Fibroblast of lung (primary cell): ENCODE data around the gene PGM2L1. TPM values are rescaled to one million over a fixed set of nuclear protein-coding genes. Genes with fewer than 3 reads are reported as not detected.

Source experiments
- DNase-seq, 2 donors: peaks; one replicate each; pipeline versions ENCODE4 v3.0.0 to v3.0.0-alpha.2; 2010; ENCODE audit warnings: low read depth in 2 of 2
- H2AFZ ChIP-seq: 2 replicates; pipeline ENCODE4 v1.5.1; 2012; ENCODE audit warnings: low read length, control low read depth, inconsistent platforms
- H3K27ac ChIP-seq: 2 replicates; pipeline ENCODE4 v1.5.1; 2011; ENCODE audit warnings: low read length, control low read depth; ENCODE audit not compliant: insufficient read depth
- H3K27me3 ChIP-seq: 2 replicates; pipeline ENCODE4 v1.5.1; 2011; ENCODE audit warnings: mild to moderate bottlenecking, low read length; ENCODE audit not compliant: control insufficient read depth, insufficient read depth
- H3K36me3 ChIP-seq: 2 replicates; pipeline ENCODE4 v1.5.1; 2011; ENCODE audit warnings: low read length; ENCODE audit not compliant: control insufficient read depth, insufficient read depth
- H3K4me1 ChIP-seq: 2 replicates; pipeline ENCODE4 v1.5.1; 2011; ENCODE audit warnings: low read length; ENCODE audit not compliant: control insufficient read depth, insufficient read depth; ENCODE audit errors: extremely low read depth
- H3K4me2 ChIP-seq: 2 replicates; pipeline ENCODE4 v1.5.1; 2011; ENCODE audit warnings: low read length, control low read depth; ENCODE audit not compliant: insufficient read depth; ENCODE audit errors: extremely low read depth
- H3K4me3 ChIP-seq, 4 experiments: fragments of 200-600 bp in 1 of 4; sonication (generic) in 1 of 4; replicated peaks in 1 of 4; 2 replicates each; pipeline ENCODE4 v1.5.1; 2011 to 2016; ENCODE audit warnings: low read length in 4 of 4, low read depth in 3 of 4, mild to moderate bottlenecking in 3 of 4, control low read depth in 2 of 4, inconsistent platforms in 1 of 4, mixed read lengths in 1 of 4; ENCODE audit not compliant: insufficient read depth in 1 of 4; ENCODE audit errors: control extremely low read depth in 1 of 4
- H3K79me2 ChIP-seq: 2 replicates; pipeline ENCODE4 v1.5.1; 2012; ENCODE audit warnings: mild to moderate bottlenecking, low read length, inconsistent platforms; ENCODE audit not compliant: control insufficient read depth, insufficient read depth
- H3K9ac ChIP-seq: 2 replicates; pipeline ENCODE4 v1.5.1; 2011; ENCODE audit warnings: mild to moderate bottlenecking, low read length, control low read depth; ENCODE audit not compliant: insufficient read depth
- H3K9me3 ChIP-seq: 2 replicates; pipeline ENCODE4 v1.5.1; 2012; ENCODE audit warnings: low read depth, low read length; ENCODE audit not compliant: control insufficient read depth, insufficient read depth
- H4K20me1 ChIP-seq: 2 replicates; pipeline ENCODE4 v1.5.1; 2011; ENCODE audit warnings: low read length; ENCODE audit not compliant: control insufficient read depth, insufficient read depth; ENCODE audit errors: extremely low read depth
- EZH2 ChIP-seq: IDR thresholded peaks from 2 replicates; pipeline ENCODE4 v1.5.1; 2012; ENCODE audit warnings: low read length, control low read depth, mild to moderate bottlenecking; ENCODE audit errors: missing control alignments
- polyA plus RNA-seq, 2 donors: library from polyadenylated mRNA; depleted of rRNA in 1 of 2; stranded (reverse) in 1 of 2; unstranded in 1 of 2; fragments of >200 nt; gene quantifications; 2 replicates each; pipeline ENCODE4 v1.2.1, GENCODE V29; 2011 to 2012; ENCODE audit warnings: missing spikeins in 1 of 2
- total RNA-seq: library from RNA; depleted of rRNA; stranded (reverse); fragments of >200 nt; gene quantifications from 2 replicates; pipeline ENCODE4 v1.2.1, GENCODE V29; 2014
- TF ChIP-seq, protein P1 (sequence below), 2 donors: IDR thresholded peaks in 1 of 2; conservative IDR thresholded peaks in 1 of 2; 1 replicate in 1 of 2; 2 replicates in 1 of 2; pipeline ENCODE4 v1.5.1; 2011 to 2012; ENCODE audit warnings: low read length in 2 of 2, control low read depth in 1 of 2, inconsistent platforms in 1 of 2, low read depth in 1 of 2, mild to moderate bottlenecking in 1 of 2

Gene PGM2L1
- total and polyA plus RNA-seq, 2 donors (not counting 1 experiment from before 2014, with no cell fraction given), result 1.4 to 4.1 TPM

DNA sequence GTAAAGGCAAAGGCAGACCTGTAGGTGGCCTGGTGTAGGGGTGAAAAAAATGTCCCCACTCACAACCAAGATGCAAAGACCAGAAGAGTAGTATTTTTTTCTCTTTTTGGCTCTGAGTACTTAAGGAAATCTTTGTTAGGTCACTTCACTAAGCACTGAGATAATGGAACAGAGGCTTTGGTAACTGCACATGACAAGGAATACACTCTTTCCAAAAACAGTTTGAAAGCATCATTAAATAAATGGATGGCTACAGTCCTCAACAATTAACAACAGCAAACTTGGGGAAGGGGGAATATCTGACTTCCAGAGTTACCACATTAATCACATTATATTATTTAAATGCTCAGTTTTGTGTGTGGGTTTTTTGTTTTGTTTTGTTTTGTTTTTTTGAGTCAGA, 26.9 kb upstream of the PGM2L1 start:
- H3K4me2 ChIP-seq, result no peak overlapping the region
- H4K20me1 ChIP-seq, result no peaks in the 10 kb centered on the region
- H3K4me1 ChIP-seq, result no peaks in the 10 kb centered on the region
- no peak overlapping the region for H3K4me3 ChIP-seq
- no peaks in the 10 kb centered on the region for H3K79me2 ChIP-seq
- H3K36me3 ChIP-seq, result no peaks in the 10 kb centered on the region
- no peak overlapping the region for H3K9ac ChIP-seq
- H3K9me3 ChIP-seq, result no peaks in the 10 kb centered on the region
- H3K27ac ChIP-seq, result no peak overlapping the region
- no peak for DNase-seq
- TF ChIP-seq, protein P1, sequence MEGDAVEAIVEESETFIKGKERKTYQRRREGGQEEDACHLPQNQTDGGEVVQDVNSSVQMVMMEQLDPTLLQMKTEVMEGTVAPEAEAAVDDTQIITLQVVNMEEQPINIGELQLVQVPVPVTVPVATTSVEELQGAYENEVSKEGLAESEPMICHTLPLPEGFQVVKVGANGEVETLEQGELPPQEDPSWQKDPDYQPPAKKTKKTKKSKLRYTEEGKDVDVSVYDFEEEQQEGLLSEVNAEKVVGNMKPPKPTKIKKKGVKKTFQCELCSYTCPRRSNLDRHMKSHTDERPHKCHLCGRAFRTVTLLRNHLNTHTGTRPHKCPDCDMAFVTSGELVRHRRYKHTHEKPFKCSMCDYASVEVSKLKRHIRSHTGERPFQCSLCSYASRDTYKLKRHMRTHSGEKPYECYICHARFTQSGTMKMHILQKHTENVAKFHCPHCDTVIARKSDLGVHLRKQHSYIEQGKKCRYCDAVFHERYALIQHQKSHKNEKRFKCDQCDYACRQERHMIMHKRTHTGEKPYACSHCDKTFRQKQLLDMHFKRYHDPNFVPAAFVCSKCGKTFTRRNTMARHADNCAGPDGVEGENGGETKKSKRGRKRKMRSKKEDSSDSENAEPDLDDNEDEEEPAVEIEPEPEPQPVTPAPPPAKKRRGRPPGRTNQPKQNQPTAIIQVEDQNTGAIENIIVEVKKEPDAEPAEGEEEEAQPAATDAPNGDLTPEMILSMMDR (conservative IDR thresholded peaks at IDR 0.05 in 1 of 2, IDR thresholded peaks at IDR 0.05 in 1 of 2; ENCODE audit: low read depth in 1 of 2, low read length in 2 of 2), result no peak
- TF ChIP-seq EZH2, result no peak
- H3K27me3 ChIP-seq, result no peaks in the 10 kb centered on the region
- no peak overlapping the region for H2AFZ ChIP-seq

DNA sequence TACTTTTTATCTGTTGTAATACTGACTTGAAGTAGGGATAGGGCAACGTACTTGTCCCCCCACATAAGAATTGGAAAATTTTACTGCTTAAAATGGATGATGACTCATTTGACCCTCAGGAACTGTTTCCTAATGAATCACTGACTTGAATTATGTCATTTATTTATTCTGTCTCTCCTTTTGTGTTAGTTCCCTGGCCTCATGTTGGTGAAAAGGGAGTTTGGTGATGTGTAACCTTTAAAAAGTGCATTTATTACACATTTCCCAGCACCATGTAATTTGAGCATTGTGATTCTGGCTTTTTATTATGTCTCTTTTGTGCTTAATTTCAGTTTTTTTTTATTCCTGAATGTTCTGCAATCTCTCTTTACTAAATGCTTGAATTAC, 20.3 kb upstream of the PGM2L1 start:
- Histone ChIP-seq H3K4me1 (no peaks in the 10 kb centered on the region), H3K4me3 (no peak overlapping the region), H4K20me1 (no peaks in the 10 kb centered on the region), H3K27me3 (no peaks in the 10 kb centered on the region), H3K79me2 (no peaks in the 10 kb centered on the region), H3K27ac (no peak overlapping the region), H3K9me3 (no peaks in the 10 kb centered on the region), H3K9ac (no peak overlapping the region), H2AFZ (no peak overlapping the region), H3K36me3 (no peaks in the 10 kb centered on the region), H3K4me2 (no peak overlapping the region)
- no peak for TF ChIP-seq EZH2
- TF ChIP-seq, protein P1 (conservative IDR thresholded peaks at IDR 0.05 in 1 of 2, IDR thresholded peaks at IDR 0.05 in 1 of 2; ENCODE audit: low read depth in 1 of 2, low read length in 2 of 2), result no peak
- peak; percentile 68 to 92 for DNase-seq

DNA sequence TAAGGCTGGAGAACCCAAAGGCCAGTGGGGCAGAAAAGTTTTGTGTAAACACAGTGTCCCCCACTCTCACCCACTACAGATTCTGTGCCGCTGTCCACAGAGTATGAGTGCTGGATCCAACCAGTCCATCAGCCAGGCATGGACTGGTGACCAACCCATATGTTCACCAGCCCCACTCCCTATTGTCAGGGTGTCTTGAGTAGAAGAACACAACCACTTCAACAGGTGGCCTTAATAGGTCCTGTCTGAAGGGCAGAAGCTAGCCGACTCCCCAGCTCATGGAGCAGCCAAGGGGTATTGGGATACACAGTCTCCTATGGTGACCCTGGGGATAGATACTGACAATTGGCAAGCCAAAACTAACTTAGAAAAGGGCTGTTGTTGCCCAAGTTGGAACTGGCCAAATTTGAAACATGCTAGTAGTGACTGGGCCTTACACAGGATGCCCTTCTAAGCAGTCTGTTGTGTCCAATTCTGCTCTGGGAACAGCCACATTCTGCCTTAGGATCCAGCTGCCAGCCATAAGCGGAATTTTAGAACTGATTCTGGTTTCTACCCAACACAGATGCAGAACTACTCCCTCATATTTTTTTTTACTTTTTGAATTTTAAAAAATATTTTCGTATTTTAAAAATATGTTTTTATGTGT, 19.8 kb upstream of the PGM2L1 start:
- peak in 1 of 2 donors; percentile 37 for DNase-seq
- Histone ChIP-seq H2AFZ (no peak overlapping the region), H3K36me3 (no peaks in the 10 kb centered on the region), H3K9ac (no peak overlapping the region), H3K4me2 (no peak overlapping the region), H3K27me3 (no peaks in the 10 kb centered on the region), H3K9me3 (no peaks in the 10 kb centered on the region), H4K20me1 (no peaks in the 10 kb centered on the region), H3K79me2 (no peaks in the 10 kb centered on the region), H3K4me3 (no peak overlapping the region), H3K4me1 (no peaks in the 10 kb centered on the region), H3K27ac (no peak overlapping the region)
- no peak for TF ChIP-seq EZH2
- TF ChIP-seq, protein P1 (conservative IDR thresholded peaks at IDR 0.05 in 1 of 2, IDR thresholded peaks at IDR 0.05 in 1 of 2; ENCODE audit: low read depth in 1 of 2, low read length in 2 of 2), result no peak
